ENCODE data around the gene GARIN3. TPM values are rescaled to one million over a fixed set of nuclear protein-coding genes. Genes with fewer than 3 reads are reported as not detected.

GARIN3 gene
- total and polyA plus RNA-seq, 9 of the 15 experiments (the other 6 are each of a cell fraction or from before 2014, with no cell fraction given) = not detected

DNA sequence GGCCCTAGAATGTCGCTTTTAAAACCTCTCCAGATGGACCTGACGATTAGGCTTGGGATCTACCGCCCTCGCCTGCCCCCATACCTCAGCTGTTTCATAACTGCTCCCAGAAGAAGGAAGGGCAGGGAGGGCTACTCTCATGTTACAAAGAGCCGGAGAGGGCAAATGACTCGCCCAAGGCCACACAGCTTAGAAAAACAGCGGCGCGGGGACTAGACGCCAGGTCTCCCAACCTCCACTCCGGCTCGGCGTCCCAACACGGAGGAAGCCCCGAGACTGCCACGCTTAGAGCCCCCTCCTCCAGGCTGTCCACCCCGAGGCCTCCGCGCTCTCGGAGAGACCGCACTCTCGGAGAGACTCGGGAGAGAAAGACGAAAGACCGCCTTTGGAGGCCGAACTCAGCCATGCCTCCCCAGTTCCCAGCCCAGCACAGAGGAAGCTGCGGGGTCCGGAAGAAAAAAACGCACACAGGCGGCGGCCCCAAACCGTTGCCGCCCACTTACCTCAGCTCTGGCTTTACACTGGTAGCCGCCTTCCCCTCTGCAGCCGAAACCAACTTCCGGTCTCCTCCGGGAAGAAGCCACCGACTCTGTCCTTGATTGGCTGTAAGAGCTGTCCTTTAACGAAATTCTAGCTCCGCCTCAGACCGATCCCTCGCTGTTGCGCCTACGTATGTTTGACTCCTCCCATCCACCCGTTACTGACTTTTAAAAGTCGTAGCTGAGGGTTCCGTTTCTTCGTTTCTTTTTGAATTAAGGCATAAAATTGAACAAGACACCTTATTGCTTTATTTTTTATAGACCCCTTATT, 23.5 kb downstream of the GARIN3 start, which contains the start of gene MED7 (continued):
- TF ChIP-seq CBX3 (IDR thresholded peaks at IDR 0.05; ENCODE audit: borderline replicate concordance in 1 of 2, low read length in 2 of 2) (peak in 1 of 2 experiments; percentile 36; a peak in 1 of 3 replicates), MYBL2 (IDR thresholded peaks at IDR 0.05; ENCODE audit: low read depth) (peak; percentile 96), MYBL2 (CRISPR knock-in tag; IDR thresholded peaks at IDR 0.05; ENCODE audit: borderline replicate concordance) (no peak), ZBED1 (IDR thresholded peaks at IDR 0.05) (0 out of 2 replicates have a peak, but pooled peaks have one; percentile 44), L3MBTL2 (IDR thresholded peaks at IDR 0.05) (peak; percentile 25; the same call in 1 of the 2 replicates), NFRKB (IDR thresholded peaks at IDR 0.05; ENCODE audit: low read depth) (peak; percentile 68; the same call in 1 of the 2 replicates), EP300 (IDR thresholded peaks at IDR 0.05; ENCODE audit: low read length) (peak; percentile 13), YY1 (IDR thresholded peaks at IDR 0.05; ENCODE audit: borderline replicate concordance in 1 of 3, control insufficient read depth in 1 of 3, extremely low read depth in 1 of 3, insufficient read depth in 3 of 3, insufficient read length in 1 of 3, insufficient replicate concordance in 2 of 3, low read depth in 1 of 3, low read length in 2 of 3) (peak in 1 of 3 experiments; percentile 61), MEF2D (tag; conservative IDR thresholded peaks at IDR 0.05; ENCODE audit: low read depth) (0 out of 2 replicates have a peak, but pooled peaks have one; percentile 34), HCFC1 (IDR thresholded peaks at IDR 0.05; ENCODE audit: low read depth, low read length) (0 out of 2 replicates have a peak, but pooled peaks have one; percentile 19), HOXB6 (CRISPR knock-in tag; IDR thresholded peaks at IDR 0.05; ENCODE audit: borderline replicate concordance) (no peak), ZNF436 (CRISPR knock-in tag; IDR thresholded peaks at IDR 0.05) (0 out of 2 replicates have a peak, but pooled peaks have one; percentile 49), CEBPB (tag; IDR thresholded peaks at IDR 0.05) (peak; percentile 57), ZBTB33 (CRISPR knock-in tag; IDR thresholded peaks at IDR 0.05) (no peak), ZFPM2 (CRISPR knock-in tag; IDR thresholded peaks at IDR 0.05) (0 out of 2 replicates have a peak, but pooled peaks have one; percentile 23), ZFX (CRISPR knock-in tag; IDR thresholded peaks at IDR 0.05) (peak; percentile 82), RBBP5 (IDR thresholded peaks at IDR 0.05; ENCODE audit: borderline replicate concordance, insufficient read depth, low read length, poor library complexity, severe bottlenecking) (peak; percentile 72), RBM25 (IDR thresholded peaks at IDR 0.05; ENCODE audit: low read depth, low read length, severe bottlenecking) (peak; percentile 54), RCOR1 (IDR thresholded peaks at IDR 0.05; ENCODE audit: borderline replicate concordance in 1 of 2, low read depth in 2 of 2, low read length in 2 of 2) (0 out of 4 replicates have a peak, but pooled peaks of 1 of the 2 experiments have one; percentile 2), GABPB1 (CRISPR knock-in tag; IDR thresholded peaks at IDR 0.05) (peak; percentile 96), TAF7 (tag; IDR thresholded peaks at IDR 0.05) (peak; percentile 82), ZNF121 (CRISPR knock-in tag; conservative IDR thresholded peaks at IDR 0.05) (no peak), KLF13 (tag; IDR thresholded peaks at IDR 0.05; ENCODE audit: borderline replicate concordance, low read depth) (peak; percentile 35; the same call in 1 of the 2 replicates), ZNF239 (CRISPR knock-in tag; IDR thresholded peaks at IDR 0.05) (no peak)
- TF ChIP-seq, protein P1, sequence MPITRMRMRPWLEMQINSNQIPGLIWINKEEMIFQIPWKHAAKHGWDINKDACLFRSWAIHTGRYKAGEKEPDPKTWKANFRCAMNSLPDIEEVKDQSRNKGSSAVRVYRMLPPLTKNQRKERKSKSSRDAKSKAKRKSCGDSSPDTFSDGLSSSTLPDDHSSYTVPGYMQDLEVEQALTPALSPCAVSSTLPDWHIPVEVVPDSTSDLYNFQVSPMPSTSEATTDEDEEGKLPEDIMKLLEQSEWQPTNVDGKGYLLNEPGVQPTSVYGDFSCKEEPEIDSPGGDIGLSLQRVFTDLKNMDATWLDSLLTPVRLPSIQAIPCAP (CRISPR knock-in tag; IDR thresholded peaks at IDR 0.05; ENCODE audit: borderline replicate concordance) = no peak
